SK-N-MC (cell line): ENCODE results near the gene NME3.

Experiments used
- DNase-seq: peaks from one replicate; pipeline ENCODE4 v3.0.0-alpha.2; 2011; ENCODE audit warnings: low read depth, low spot score
- H3K27ac ChIP-seq: fragments of 200-600 bp; sonication (generic); 2 replicates; pipeline ENCODE4 v1.5.1; 2016; ENCODE audit warnings: mixed run types
- H3K36me3 ChIP-seq: fragments of 200-600 bp; sonication (generic); 2 replicates; pipeline ENCODE4 v1.6.1; 2017; ENCODE audit warnings: antibody characterized with exemption, low read length, mixed read lengths; ENCODE audit not compliant: insufficient read depth
- H3K4me3 ChIP-seq: fragments of 200-600 bp; sonication (generic); 2 replicates; pipeline ENCODE4 v1.5.1; 2016
- H3K9ac ChIP-seq: fragments of 200-600 bp; sonication (generic); 2 replicates; pipeline ENCODE4 v1.8.0; 2017; ENCODE audit warnings: mixed run types, mixed read lengths; ENCODE audit not compliant: insufficient read length
- H3K9me3 ChIP-seq: fragments of 200-600 bp; sonication (generic); 2 replicates; pipeline ENCODE4 v1.6.1; 2017; ENCODE audit warnings: low read depth, mild to moderate bottlenecking, antibody characterized with exemption, low read length, moderate library complexity, mixed read lengths
- EZH2 ChIP-seq: fragments of 200-600 bp; sonication (generic); IDR thresholded peaks from one replicate; pipeline ENCODE4 v1.6.1; 2017; ENCODE audit warnings: antibody characterized with exemption
- FOXP2 ChIP-seq: optimal IDR thresholded peaks from 2 replicates; pipeline ENCODE3; 2011; ENCODE audit warnings: mild to moderate bottlenecking, moderate library complexity; ENCODE audit not compliant: insufficient read depth; ENCODE audit errors: extremely low read length, control extremely low read depth
- POLR2AphosphoS5 ChIP-seq: IDR thresholded peaks from 2 replicates; pipeline ENCODE4 v1.6.1; 2012; ENCODE audit warnings: mild to moderate bottlenecking, low read depth, low read length, borderline replicate concordance

The NME3 gene

GRCh38 chr16:1773703-1774447 lies 2.5 kb upstream of the NME3 start:
- DNase-seq: no peak
- Histone ChIP-seq H3K4me3 (peak overlapping the region; percentile 96), H3K9me3 (no peaks in the 10 kb centered on the region), H3K27ac (no peak overlapping the region), H3K9ac (peak overlapping the region; percentile 97), H3K36me3 (peaks cover 3% of the 10 kb centered on the region)
- TF ChIP-seq POLR2AphosphoS5: no peak
- TF ChIP-seq EZH2: no peak
- no peak for TF ChIP-seq FOXP2

GRCh38 chr16:1772908-1773702 lies 1.8 kb upstream of the NME3 start, which contains the start of gene MRPS34:
Gene MRPS34 (minus strand): TSS chr16:1773134. CDS start chr16:1773119, 15 bp downstream.
- DNase-seq: no peak
- Histone ChIP-seq H3K27ac (peak within 1 kb of the TSS; percentile 86), H3K36me3 (peaks cover 3% of the 10 kb centered on the region), H3K9ac (peak within 1 kb of the TSS; percentile 97), H3K4me3 (peak within 1 kb of the TSS; percentile 96), H3K9me3 (no peaks in the 10 kb centered on the region)
- no peak for TF ChIP-seq FOXP2
- no peak for TF ChIP-seq EZH2
- TF ChIP-seq POLR2AphosphoS5: peak; percentile 92

GRCh38 chr16:1772362-1772907 lies 1.1 kb upstream of the NME3 start, which contains the start of gene EME2:
Gene EME2 (plus strand): TSS chr16:1772810. CDS start chr16:1773228, 418 bp downstream.
- H3K36me3 ChIP-seq: peaks cover 3% of the 10 kb centered on the region

GRCh38 chr16:1771864-1772361 lies 570 bp upstream of the NME3 start:
- Histone ChIP-seq H3K9me3 (no peaks in the 10 kb centered on the region), H3K36me3 (peaks cover 3% of the 10 kb centered on the region)

More at GRCh38 chr16:1772362-1772907, 1.1 kb upstream of the NME3 start, which contains the start of gene EME2:
- Histone ChIP-seq H3K9ac (peak within 1 kb of the TSS; percentile 97), H3K27ac (peak within 1 kb of the TSS; percentile 86), H3K4me3 (peak within 1 kb of the TSS; percentile 96), H3K9me3 (no peaks in the 10 kb centered on the region)
- TF ChIP-seq EZH2: no peak
- TF ChIP-seq POLR2AphosphoS5: no peak
- no peak for DNase-seq

GRCh38 chr16:1770328-1771187 lies 785 bp downstream of the NME3 start:
- Histone ChIP-seq H3K36me3 (peaks cover 3% of the 10 kb centered on the region), H3K4me3 (peak overlapping the region; percentile 96), H3K9me3 (no peaks in the 10 kb centered on the region), H3K9ac (peak overlapping the region; percentile 97), H3K27ac (no peak overlapping the region)
- no peak for DNase-seq
- TF ChIP-seq EZH2: no peak
- 0 out of 2 replicates have a peak, but pooled peaks have one; percentile 6 for TF ChIP-seq POLR2AphosphoS5

More at GRCh38 chr16:1771864-1772361, 570 bp upstream of the NME3 start:
- Histone ChIP-seq H3K4me3 (peak overlapping the region; percentile 96), H3K9ac (peak overlapping the region; percentile 97), H3K27ac (peak overlapping the region; percentile 18; the same call in 1 of the 2 replicates)
- TF ChIP-seq EZH2 (no peak), FOXP2 (no peak), POLR2AphosphoS5 (no peak; the same call in 1 of the 2 replicates)
- DNase-seq: no peak

- Histone ChIP-seq H3K27ac (0 out of 2 replicates have a peak overlapping the region, but pooled peaks have one; percentile 13), H3K9me3 (no peaks in the 10 kb centered on the region), H3K4me3 (no peak overlapping the region; the same call in 1 of the 2 replicates), H3K9ac (no peak overlapping the region), H3K36me3 (peaks cover 3% of the 10 kb centered on the region)
- no peak for DNase-seq
- TF ChIP-seq FOXP2 (no peak), POLR2AphosphoS5 (peak; percentile 13; the same call in 1 of the 2 replicates), EZH2 (no peak)
These were observed 1.7 kb downstream of the NME3 start for GRCh38 chr16:1769402-1770300.
